ENCODE measurements around the gene FBN1.

Gene FBN1

DNA sequence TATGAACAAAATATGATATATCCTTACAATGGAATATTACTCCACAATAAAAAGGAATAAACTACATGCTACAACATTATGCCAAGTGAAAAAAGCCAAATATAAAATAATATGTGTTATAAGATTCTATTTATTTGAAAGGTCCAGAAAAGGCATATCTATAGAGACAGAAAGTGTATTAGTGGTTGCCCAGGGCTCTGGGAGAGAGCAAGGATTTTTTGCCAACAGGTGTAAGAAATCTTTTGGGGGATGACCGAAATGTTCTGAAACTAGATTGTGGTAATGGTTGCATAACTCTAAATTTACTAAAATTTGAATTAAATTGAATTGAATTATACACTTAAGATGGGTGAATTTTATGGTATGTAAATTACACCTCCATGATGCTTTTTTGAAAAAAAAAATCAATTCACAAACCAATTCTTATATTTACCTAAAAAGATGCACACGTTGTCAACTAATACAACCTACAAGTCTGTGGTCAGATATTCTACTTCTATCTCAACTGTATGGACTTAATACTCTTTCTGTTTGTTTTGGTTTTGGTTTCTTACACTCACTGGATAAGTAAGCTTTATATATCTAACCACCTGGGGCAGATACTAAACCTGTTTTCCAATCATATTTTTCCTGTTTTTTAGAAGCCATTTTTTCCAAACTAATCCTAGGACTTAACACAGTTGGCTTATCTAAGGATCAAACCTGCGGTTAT lies 75.8 kb downstream of the FBN1 start:
- Mint-ChIP-seq H3K4me1 (ENCODE audit: low read depth) (no peaks in the 10 kb centered on the region), H3K27me3 (no peaks in the 10 kb centered on the region), H3K4me3 (no peak overlapping the region), H3K36me3 (ENCODE audit: low read depth) (no peaks in the 10 kb centered on the region), H3K9me3 (no peaks in the 10 kb centered on the region), H3K27ac (no peak overlapping the region)

DNA sequence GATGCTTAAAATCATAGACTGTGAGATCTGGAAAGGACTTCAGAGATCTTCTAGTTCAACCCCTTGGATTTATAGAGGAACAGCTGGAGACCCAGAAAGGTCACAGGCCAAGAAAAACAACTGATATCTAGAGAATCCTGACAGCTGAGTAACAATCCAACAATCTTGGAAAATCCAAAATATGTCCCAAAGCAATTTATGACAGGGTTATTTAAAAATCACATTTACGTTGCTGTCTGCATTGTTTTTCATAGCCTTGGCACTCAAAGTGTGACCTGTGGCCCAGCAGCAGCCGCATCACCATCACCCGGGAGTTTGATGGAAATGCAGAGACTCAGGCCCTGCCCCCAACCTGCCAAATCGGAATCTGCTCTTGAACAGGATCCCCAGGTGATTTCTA lies 78.8 kb downstream of the FBN1 start:
- Mint-ChIP-seq H3K36me3 (ENCODE audit: low read depth) (no peaks in the 10 kb centered on the region), H3K4me3 (no peak overlapping the region), H3K27ac (no peak overlapping the region), H3K4me1 (ENCODE audit: low read depth) (no peaks in the 10 kb centered on the region), H3K9me3 (no peaks in the 10 kb centered on the region), H3K27me3 (no peaks in the 10 kb centered on the region)

DNA sequence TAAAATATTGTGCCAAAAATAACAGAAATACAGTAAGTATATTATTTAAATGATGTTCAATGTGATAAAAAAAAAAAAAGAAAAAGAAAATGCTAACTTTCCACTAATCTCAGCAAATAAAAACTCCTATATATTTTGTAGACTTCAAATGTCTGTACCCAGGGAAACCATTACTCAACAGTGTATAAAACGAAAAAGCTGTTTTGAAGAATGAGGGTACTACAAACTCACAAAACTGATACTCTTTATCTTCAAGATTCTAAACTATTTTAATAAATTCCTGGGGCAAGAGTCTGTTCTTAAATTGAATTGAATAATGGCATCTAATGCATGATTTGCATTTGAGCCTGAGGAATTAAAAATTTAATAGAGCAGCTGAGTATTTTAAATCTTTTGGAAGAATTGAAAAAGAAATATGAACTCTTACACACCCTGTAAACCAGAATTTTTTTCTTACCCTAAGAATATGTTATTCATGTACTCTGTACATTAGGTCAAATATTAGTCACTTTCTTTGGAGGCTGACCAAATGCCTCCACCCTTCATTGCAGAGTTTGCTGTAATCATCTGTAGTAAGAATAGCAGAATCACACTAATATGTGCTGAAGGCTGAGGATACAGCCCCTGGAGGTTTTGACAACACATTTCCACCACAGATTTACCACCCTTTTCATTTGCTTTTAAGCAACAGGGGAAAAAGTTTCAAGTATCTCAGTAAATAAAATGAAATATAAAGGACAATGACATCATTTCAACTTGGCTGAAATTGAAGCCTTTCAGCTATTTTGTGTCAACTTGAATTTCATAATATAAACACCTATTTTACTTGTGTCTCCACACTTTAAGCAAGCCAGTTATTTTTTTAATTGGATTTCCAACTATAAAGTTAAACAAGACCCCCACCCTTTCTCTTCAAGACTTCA lies 79.7 kb downstream of the FBN1 start:
- Mint-ChIP-seq H3K4me3 (no peak overlapping the region), H3K36me3 (ENCODE audit: low read depth) (no peaks in the 10 kb centered on the region), H3K27me3 (no peaks in the 10 kb centered on the region), H3K27ac (no peak overlapping the region), H3K4me1 (ENCODE audit: low read depth) (no peaks in the 10 kb centered on the region), H3K9me3 (no peaks in the 10 kb centered on the region)

DNA sequence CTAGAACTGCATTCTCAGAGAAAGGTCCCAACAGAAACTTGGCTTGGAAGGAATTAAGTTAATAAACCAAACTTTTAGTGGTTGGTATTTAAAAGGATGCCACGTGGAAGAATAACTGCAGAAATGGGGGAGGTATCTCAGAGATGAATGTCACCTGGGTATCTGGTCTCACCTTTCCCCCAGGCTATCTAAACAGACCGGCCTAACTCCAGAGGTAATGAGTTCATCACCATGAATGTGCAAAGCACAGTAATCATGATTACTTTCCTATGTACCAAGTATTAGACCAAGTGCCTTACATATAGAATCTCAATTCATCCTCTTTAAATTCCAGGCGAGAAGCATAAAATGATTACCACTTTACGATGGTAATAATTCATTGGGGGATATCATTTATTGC lies 80.8 kb downstream of the FBN1 start:
- H3K36me3 Mint-ChIP-seq (ENCODE audit: low read depth) = no peaks in the 10 kb centered on the region
- H3K27ac Mint-ChIP-seq = no peak overlapping the region
- H3K27me3 Mint-ChIP-seq = no peaks in the 10 kb centered on the region
- no peak overlapping the region for H3K4me3 Mint-ChIP-seq
- H3K9me3 Mint-ChIP-seq = no peaks in the 10 kb centered on the region
- H3K4me1 Mint-ChIP-seq (ENCODE audit: low read depth) = no peaks in the 10 kb centered on the region

DNA sequence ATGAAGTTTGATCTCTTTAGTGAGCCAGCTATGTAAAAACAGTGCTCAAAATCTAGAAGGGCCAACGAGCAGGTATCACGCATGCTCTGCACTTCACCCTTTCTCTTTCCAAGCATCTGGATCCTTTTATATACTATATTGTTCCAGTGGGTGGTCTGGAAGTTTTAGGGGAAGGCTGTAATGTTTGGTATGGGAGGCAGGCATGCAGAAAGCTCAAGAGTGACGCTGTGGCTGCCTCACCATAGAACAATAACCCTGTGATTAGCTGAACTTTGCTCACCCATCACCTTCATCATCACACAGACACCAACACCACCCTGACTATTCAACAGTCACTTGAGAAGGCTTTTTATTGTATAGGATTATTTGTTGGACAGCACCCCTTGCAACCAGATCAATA lies 81.6 kb downstream of the FBN1 start:
- Mint-ChIP-seq H3K4me1 (ENCODE audit: low read depth) (no peaks in the 10 kb centered on the region), H3K4me3 (no peak overlapping the region), H3K36me3 (ENCODE audit: low read depth) (no peaks in the 10 kb centered on the region), H3K27me3 (no peaks in the 10 kb centered on the region), H3K9me3 (no peaks in the 10 kb centered on the region), H3K27ac (no peak overlapping the region)

DNA sequence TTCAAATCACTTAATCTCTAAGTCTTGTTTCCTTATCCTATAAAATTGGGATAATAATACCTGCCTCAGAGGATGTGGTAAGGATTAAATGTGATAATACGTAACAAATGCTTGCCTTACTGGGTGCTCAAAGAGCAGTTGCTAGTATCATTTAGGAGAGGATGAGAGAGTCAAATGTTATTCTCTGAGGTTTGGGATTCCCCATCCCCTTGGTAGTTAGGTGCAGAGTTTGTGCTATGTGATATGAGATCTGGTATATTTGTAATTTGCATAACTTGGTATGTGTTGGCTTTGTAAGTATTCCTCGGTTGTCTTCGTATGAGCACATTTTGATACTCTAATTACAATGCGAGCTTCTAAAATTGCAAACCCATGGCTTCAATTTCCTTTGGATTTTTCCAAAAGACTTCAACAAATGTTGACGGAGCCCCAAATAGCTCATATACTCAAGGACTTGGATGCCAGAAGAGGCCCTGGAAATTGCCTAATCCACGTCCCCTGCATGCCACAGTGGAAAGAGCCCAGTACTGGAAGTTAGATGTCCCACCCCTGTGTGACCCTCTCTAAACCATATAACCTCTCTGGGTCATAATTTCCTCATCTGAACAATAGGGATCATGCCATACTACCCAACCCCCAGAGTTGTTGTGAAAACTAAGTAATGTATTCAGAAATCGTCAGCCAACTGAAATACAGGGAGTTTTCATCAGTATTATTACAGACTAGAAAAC lies 85.0 kb downstream of the FBN1 start:
- Mint-ChIP-seq H3K27me3 (no peaks in the 10 kb centered on the region), H3K4me3 (no peak overlapping the region)

DNA sequence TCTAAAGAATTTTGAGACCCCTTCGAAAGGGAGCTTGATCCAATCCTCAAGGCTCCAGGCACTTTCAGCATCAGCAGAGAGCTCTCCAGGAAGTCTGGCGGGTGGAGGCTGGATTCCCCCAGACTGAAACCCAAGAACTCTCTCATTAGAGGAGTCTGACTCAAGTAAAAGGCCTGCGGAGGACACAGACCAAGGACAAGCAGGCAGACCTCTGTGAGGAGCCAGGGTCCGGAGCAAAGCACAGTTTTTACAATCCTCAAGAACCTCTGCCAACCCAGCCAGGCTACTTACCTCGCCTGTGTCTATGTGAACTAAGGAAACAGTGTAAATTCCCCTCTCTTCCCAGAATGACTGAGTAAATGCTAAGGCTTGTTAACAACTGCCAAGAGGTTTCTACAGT lies 86.2 kb downstream of the FBN1 start:
- no peaks in the 10 kb centered on the region for H3K4me1 Mint-ChIP-seq (ENCODE audit: low read depth)
- H3K27me3 Mint-ChIP-seq = peaks cover under 1% of the 10 kb centered on the region
- H3K9me3 Mint-ChIP-seq = no peaks in the 10 kb centered on the region
- no peaks in the 10 kb centered on the region for H3K36me3 Mint-ChIP-seq (ENCODE audit: low read depth)
- H3K4me3 Mint-ChIP-seq = no peak overlapping the region
- no peak overlapping the region for H3K27ac Mint-ChIP-seq

More for the DNA sequence above, 85.0 kb downstream of the FBN1 start:
- no peaks in the 10 kb centered on the region for H3K9me3 Mint-ChIP-seq
- no peaks in the 10 kb centered on the region for H3K36me3 Mint-ChIP-seq (ENCODE audit: low read depth)
- no peaks in the 10 kb centered on the region for H3K4me1 Mint-ChIP-seq (ENCODE audit: low read depth)
- no peak overlapping the region for H3K27ac Mint-ChIP-seq

DNA sequence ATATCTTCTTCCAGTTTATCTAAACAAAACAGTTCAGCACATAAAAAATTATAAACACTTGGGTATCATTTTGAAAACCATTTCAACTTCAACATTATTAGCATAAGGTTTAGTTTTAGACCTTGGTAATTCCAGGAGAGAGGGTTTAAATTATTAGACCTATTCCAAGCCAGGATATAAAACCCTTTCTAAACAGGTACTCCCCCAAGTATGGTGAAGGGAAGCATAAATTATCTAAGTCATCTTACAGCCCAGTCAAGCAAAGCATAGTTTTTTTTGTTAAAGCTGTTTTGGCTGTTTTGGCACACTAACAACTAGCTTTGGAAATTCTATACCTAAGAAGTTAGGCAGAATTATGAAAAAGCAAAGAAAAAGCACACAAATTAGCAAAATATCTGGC lies 87.3 kb downstream of the FBN1 start:
- Mint-ChIP-seq H3K4me3 (no peak overlapping the region), H3K4me1 (ENCODE audit: low read depth) (no peaks in the 10 kb centered on the region), H3K27me3 (peaks cover 8% of the 10 kb centered on the region), H3K36me3 (ENCODE audit: low read depth) (no peaks in the 10 kb centered on the region), H3K9me3 (no peaks in the 10 kb centered on the region), H3K27ac (no peak overlapping the region)

DNA sequence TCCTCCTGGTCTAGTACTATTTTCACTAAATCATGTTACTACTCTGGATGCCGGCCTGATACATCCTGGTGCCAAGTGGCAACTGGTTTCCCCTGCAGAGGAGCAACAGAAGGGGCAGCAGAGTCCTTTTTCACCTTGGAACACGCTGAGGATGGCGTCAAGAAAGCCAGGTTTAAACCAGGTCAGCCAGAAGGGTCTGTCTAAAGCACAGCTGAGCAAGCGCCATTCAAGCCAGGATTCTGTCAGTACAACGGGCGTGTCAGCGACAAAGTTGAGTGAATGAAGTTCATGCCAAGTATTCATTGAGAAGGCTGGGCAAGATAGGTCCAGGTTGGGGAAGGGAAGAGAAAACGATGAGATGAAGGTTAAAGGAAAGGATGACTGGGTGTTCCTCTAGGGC lies 88.2 kb downstream of the FBN1 start:
- H3K9me3 Mint-ChIP-seq = no peaks in the 10 kb centered on the region
- H3K4me1 Mint-ChIP-seq (ENCODE audit: low read depth) = no peaks in the 10 kb centered on the region
- H3K27ac Mint-ChIP-seq = no peak overlapping the region
- H3K27me3 Mint-ChIP-seq = peaks cover 8% of the 10 kb centered on the region
- no peak overlapping the region for H3K4me3 Mint-ChIP-seq
- no peaks in the 10 kb centered on the region for H3K36me3 Mint-ChIP-seq (ENCODE audit: low read depth)

DNA sequence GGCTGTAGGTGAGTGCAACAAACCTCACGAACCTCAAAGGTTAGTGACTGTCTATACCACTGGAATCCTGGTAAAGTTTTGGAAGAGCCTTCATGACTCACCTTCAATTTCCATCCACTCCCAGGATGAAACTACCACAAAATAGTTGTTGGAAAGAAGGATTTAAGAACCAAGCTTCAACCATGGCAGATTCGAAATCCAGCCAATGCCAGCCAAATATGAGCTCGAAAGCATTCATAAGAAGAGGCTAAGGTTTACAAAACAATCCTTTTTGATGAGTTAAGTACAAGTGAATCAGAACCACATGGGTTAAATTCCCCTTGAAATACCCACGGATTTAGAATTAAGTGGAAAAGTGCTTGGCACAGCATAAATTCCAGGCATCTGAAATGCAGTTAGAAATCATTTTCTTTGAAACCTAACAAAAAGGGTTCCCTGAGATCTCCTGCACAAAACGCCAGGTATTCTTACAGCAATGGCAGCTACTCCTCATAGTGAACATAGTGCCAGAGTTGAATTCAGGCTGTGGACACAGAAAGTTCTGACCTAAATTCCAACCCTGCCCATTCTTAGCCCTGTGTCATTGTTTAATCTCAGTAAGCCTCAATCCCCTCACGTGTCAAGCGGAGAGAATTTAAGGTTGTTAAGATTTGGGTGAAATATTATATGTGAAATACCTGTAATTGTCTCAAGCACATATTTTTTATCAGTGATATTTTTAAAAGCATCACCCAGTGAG lies 89.2 kb downstream of the FBN1 start:
- H3K4me3 Mint-ChIP-seq = no peak overlapping the region
- no peak overlapping the region for H3K27ac Mint-ChIP-seq
- H3K36me3 Mint-ChIP-seq (ENCODE audit: low read depth) = no peaks in the 10 kb centered on the region
- no peaks in the 10 kb centered on the region for H3K9me3 Mint-ChIP-seq
- H3K27me3 Mint-ChIP-seq = peaks cover 8% of the 10 kb centered on the region
- no peaks in the 10 kb centered on the region for H3K4me1 Mint-ChIP-seq (ENCODE audit: low read depth)

DNA sequence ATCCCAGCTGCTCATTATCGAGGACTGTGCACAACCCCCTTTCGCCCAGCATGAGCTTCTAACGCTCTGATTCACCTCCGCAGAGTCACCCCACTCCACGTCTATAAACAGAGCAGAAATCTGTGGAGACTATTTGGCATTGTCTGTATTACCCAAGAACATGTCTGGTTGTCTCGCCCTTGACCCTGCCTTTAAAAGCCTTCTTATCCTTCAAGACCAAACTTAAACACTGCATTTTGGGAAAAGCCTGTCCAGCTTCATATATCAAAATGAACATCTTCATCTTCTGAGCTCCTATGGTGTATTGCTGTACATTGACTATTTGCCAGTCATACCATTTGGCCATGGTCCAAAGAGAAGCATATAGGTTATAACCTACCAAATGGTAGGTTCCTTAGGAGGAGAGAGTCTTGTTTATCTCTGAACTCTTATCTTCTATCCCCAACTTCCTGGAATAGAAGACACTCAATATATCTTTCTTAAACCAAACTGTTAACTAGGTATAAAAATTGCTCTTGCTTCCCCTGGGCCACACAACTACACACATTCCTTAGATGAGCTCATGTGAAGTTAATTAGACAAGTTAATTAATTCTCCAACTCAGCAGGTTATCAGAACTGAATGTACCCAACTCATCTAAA lies 90.1 kb downstream of the FBN1 start:
- Mint-ChIP-seq H3K4me1 (ENCODE audit: low read depth) (no peaks in the 10 kb centered on the region), H3K36me3 (ENCODE audit: low read depth) (no peaks in the 10 kb centered on the region), H3K9me3 (no peaks in the 10 kb centered on the region), H3K27me3 (peaks cover 8% of the 10 kb centered on the region), H3K4me3 (no peak overlapping the region), H3K27ac (no peak overlapping the region)

DNA sequence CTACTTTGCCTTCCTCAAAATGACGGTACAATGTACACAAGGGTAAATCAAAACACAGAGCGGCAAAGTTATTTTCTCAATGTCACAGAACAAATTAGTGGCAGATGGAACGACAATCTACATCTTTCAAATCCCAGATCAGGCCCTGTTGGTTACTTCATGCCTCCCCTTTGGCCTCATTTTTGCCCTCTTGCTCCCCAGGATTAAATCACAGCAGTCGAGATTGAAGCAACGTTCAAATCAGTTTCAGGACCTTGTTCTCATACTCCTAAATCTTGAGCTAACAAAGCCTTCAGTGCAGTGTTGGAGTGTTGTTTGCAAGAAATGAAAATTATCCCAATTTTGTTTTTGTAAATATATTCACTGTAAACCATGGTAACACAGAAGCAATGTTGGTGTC lies 91.4 kb downstream of the FBN1 start:
- no peaks in the 10 kb centered on the region for H3K36me3 Mint-ChIP-seq (ENCODE audit: low read depth)
- H3K4me1 Mint-ChIP-seq (ENCODE audit: low read depth) = no peaks in the 10 kb centered on the region
- no peak overlapping the region for H3K4me3 Mint-ChIP-seq
- peaks cover 8% of the 10 kb centered on the region for H3K27me3 Mint-ChIP-seq
- no peak overlapping the region for H3K27ac Mint-ChIP-seq
- no peaks in the 10 kb centered on the region for H3K9me3 Mint-ChIP-seq

DNA sequence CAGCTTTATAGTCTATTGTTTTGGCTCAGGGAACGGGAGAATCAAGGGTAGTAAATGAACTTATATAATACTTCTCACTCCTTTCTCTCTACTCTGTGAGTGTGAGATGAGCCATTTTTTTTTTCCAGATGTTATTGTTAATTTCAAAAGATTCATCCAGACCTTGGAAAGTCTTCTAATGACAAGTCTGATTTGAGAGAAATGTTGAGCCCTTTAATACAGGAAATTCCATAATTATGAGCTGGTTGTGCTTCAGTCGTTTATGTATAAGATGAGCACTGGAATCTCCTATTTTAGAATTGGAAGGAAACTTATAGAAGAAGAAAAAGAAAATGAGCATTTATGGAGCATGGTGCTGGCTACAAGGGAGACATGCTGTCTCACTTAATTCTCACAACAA lies 92.0 kb downstream of the FBN1 start:
- no peaks in the 10 kb centered on the region for H3K36me3 Mint-ChIP-seq (ENCODE audit: low read depth)
- no peak overlapping the region for H3K4me3 Mint-ChIP-seq
- no peaks in the 10 kb centered on the region for H3K9me3 Mint-ChIP-seq
- H3K4me1 Mint-ChIP-seq (ENCODE audit: low read depth) = no peaks in the 10 kb centered on the region
- peaks cover 8% of the 10 kb centered on the region for H3K27me3 Mint-ChIP-seq
- H3K27ac Mint-ChIP-seq = no peak overlapping the region

DNA sequence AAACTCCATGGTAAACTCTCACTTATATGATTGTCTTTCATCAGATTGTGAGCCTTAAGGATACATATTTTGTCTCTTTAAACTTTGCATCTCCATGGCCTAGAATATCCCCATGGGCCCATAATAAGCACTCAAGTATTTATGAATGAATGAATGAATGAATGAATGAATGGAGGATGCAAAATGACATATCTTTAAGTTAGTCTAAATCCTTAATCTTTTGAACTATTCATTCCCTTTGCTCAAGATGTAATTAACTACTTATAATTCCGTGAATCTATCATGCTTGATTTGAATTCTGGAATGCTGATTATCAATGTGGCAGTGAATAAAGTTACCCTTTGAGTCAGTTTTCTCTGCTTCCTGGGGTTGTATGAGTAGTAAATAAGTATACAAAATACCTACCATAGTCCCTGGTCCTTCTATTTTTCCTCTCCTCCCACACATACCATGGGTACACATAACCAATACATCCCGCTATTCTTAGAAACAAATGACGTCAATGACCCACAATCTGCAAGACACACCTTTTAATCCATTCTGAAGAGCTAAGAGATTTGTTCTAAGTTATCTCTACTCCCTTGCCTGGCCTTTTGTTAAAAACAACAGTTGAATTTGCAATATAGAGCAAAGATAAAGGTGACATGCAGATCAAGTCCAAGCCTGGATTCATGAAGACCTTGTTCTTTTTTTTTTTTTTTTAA lies 94.5 kb downstream of the FBN1 start:
- H3K27me3 Mint-ChIP-seq = peaks cover 8% of the 10 kb centered on the region
- H3K4me1 Mint-ChIP-seq (ENCODE audit: low read depth) = no peaks in the 10 kb centered on the region
- H3K4me3 Mint-ChIP-seq = no peak overlapping the region
- H3K36me3 Mint-ChIP-seq (ENCODE audit: low read depth) = no peaks in the 10 kb centered on the region
- no peaks in the 10 kb centered on the region for H3K9me3 Mint-ChIP-seq
- H3K27ac Mint-ChIP-seq = no peak overlapping the region
